SU-DHL-6 (cell line): Measurements from ENCODE around the gene LIPT2.

ENCODE experiments used
- H2AFZ ChIP-seq: fragments of 200-600 bp; sonication (generic); 2 replicates; pipeline ENCODE4 v1.6.1; 2014; ENCODE audit warnings: low read depth, mild to moderate bottlenecking, moderate library complexity, mixed read lengths, antibody characterized with exemption, low read length; ENCODE audit not compliant: severe bottlenecking
- H3F3A ChIP-seq: fragments of 200-600 bp; shearing (Covaris generic); 2 replicates; pipeline ENCODE4 v1.6.0; 2016; ENCODE audit warnings: antibody characterized with exemption, mild to moderate bottlenecking; ENCODE audit not compliant: insufficient read depth
- H3K27ac ChIP-seq: fragments of 200-600 bp; sonication (generic); 2 replicates; pipeline ENCODE4 v1.5.1; 2016; ENCODE audit warnings: low read depth, mild to moderate bottlenecking, low read length, moderate library complexity, mixed read lengths
- H3K27me3 ChIP-seq: fragments of 200-600 bp; sonication (generic), shearing (Covaris generic); 2 replicates; pipeline ENCODE4 v1.6.0; 2014; ENCODE audit warnings: mild to moderate bottlenecking, low read length
- H3K36me3 ChIP-seq: fragments of 200-600 bp; sonication (generic); 2 replicates; pipeline ENCODE4 v1.6.1; 2014; ENCODE audit warnings: mild to moderate bottlenecking, low read length, mixed read lengths
- H3K4me2 ChIP-seq: fragments of 300-600, 200-600 bp; shearing (Covaris generic), sonication (generic); 2 replicates; pipeline ENCODE4 v1.6.0; 2014; ENCODE audit warnings: low read length, low read depth, mild to moderate bottlenecking; ENCODE audit not compliant: poor library complexity, severe bottlenecking
- H3K4me3 ChIP-seq: fragments of 200-600 bp; sonication (generic); 2 replicates; pipeline ENCODE4 v1.5.1; 2014; ENCODE audit warnings: antibody characterized with exemption, low read length, mild to moderate bottlenecking, mixed read lengths; ENCODE audit not compliant: insufficient read depth, poor library complexity, severe bottlenecking
- H3K79me2 ChIP-seq: fragments of 200-600 bp; sonication (generic); 2 replicates; pipeline ENCODE4 v1.6.1; 2014; ENCODE audit warnings: mild to moderate bottlenecking, low read length, moderate library complexity; ENCODE audit not compliant: insufficient read depth
- H3K9ac ChIP-seq: fragments of 200-600 bp; sonication (generic); 2 replicates; pipeline ENCODE4 v1.7.0; 2014; ENCODE audit warnings: mild to moderate bottlenecking, low read length
- H3K9me2 ChIP-seq: fragments of 200-600 bp; sonication (generic); replicated peaks from 2 replicates; pipeline ENCODE4 v1.6.1; 2014; ENCODE audit warnings: low read length; ENCODE audit not compliant: insufficient read depth
- H3K9me3 ChIP-seq: fragments of 200-600 bp; sonication (generic); 2 replicates; pipeline ENCODE4 v1.6.1; 2014; ENCODE audit warnings: low read length, mixed read lengths; ENCODE audit not compliant: insufficient read depth
- H4K20me1 ChIP-seq: fragments of 200-600 bp; sonication (generic); 2 replicates; pipeline ENCODE4 v1.6.1; 2014; ENCODE audit warnings: low read depth, mild to moderate bottlenecking, antibody characterized with exemption, low read length, moderate library complexity, mixed read lengths
- EZH2phosphoT487 ChIP-seq: fragments of 200-600 bp; sonication (generic), shearing (Covaris generic); conservative IDR thresholded peaks from 2 replicates; pipeline ENCODE4 v1.6.1; 2018; ENCODE audit warnings: mild to moderate bottlenecking, antibody characterized with exemption, low read length, moderate library complexity, mixed read lengths
- TF ChIP-seq, protein P1 (sequence below): fragments of 200-600 bp; sonication (generic); IDR thresholded peaks from one replicate; pipeline ENCODE4 v1.5.1; 2017; ENCODE audit warnings: antibody characterized with exemption, mild to moderate bottlenecking, low read length, moderate library complexity; ENCODE audit not compliant: insufficient read depth, poor library complexity, severe bottlenecking

The LIPT2 gene

DNA sequence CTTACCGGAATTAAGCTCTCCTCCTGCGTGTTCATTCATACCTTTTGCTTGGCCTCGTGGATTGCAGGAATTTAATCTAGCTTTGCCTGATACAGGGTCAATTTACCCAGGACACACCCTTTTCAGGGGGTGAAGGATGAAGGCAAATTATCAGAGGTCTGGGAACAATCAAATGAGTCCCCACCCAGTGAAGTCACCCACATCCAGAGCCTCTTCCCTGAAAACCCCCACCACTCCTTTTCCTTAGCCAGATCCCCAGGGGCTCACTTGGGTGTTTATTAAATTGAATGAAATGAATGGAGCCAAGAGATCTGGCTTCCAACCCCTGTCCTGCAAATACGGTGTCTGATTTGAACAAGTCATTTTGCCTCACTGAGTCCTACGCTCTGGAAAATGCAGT lies 31.0 kb upstream of the LIPT2 start:
- H3K27me3 ChIP-seq, result no peaks in the 10 kb centered on the region
- H3F3A ChIP-seq, result no peaks in the 10 kb centered on the region
- H4K20me1 ChIP-seq, result no peaks in the 10 kb centered on the region
- no peak for TF ChIP-seq EZH2phosphoT487
- TF ChIP-seq, protein P1, sequence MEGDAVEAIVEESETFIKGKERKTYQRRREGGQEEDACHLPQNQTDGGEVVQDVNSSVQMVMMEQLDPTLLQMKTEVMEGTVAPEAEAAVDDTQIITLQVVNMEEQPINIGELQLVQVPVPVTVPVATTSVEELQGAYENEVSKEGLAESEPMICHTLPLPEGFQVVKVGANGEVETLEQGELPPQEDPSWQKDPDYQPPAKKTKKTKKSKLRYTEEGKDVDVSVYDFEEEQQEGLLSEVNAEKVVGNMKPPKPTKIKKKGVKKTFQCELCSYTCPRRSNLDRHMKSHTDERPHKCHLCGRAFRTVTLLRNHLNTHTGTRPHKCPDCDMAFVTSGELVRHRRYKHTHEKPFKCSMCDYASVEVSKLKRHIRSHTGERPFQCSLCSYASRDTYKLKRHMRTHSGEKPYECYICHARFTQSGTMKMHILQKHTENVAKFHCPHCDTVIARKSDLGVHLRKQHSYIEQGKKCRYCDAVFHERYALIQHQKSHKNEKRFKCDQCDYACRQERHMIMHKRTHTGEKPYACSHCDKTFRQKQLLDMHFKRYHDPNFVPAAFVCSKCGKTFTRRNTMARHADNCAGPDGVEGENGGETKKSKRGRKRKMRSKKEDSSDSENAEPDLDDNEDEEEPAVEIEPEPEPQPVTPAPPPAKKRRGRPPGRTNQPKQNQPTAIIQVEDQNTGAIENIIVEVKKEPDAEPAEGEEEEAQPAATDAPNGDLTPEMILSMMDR, result no peak
- no peak overlapping the region for H2AFZ ChIP-seq
- H3K4me2 ChIP-seq, result no peak overlapping the region
- H3K9me3 ChIP-seq, result no peaks in the 10 kb centered on the region
- H3K4me3 ChIP-seq, result no peak overlapping the region
- no peaks in the 10 kb centered on the region for H3K9me2 ChIP-seq
- H3K9ac ChIP-seq, result no peak overlapping the region
- no peaks in the 10 kb centered on the region for H3K79me2 ChIP-seq
- no peak overlapping the region for H3K27ac ChIP-seq
- H3K36me3 ChIP-seq, result no peaks in the 10 kb centered on the region

DNA sequence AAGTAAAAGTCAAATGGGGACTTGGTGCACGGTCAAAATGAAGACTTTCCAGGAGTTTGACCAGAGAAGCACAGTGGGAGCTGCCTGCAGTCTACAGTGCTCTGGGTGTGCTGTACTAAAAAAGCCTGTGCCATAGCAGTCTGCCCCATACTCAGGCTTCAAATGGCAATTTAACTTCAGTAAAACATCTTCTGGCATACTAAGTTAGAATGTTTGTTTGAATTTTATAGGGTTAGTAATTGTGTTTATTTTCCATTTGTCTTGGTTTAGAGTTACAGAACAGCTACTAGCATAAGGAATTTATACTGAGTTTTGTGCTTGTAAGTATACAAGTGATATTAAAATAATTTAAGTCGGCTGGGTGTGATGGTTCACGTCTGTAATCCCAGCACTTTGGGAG lies 29.3 kb upstream of the LIPT2 start:
- Histone ChIP-seq H3K27me3 (no peaks in the 10 kb centered on the region), H3K27ac (no peak overlapping the region), H3K79me2 (no peaks in the 10 kb centered on the region), H3F3A (no peaks in the 10 kb centered on the region), H3K9me2 (no peaks in the 10 kb centered on the region), H4K20me1 (no peaks in the 10 kb centered on the region), H2AFZ (no peak overlapping the region), H3K4me2 (no peak overlapping the region), H3K9me3 (no peaks in the 10 kb centered on the region), H3K9ac (no peak overlapping the region), H3K4me3 (no peak overlapping the region), H3K36me3 (no peaks in the 10 kb centered on the region)
- TF ChIP-seq EZH2phosphoT487, result no peak
- TF ChIP-seq, protein P1, result no peak

DNA sequence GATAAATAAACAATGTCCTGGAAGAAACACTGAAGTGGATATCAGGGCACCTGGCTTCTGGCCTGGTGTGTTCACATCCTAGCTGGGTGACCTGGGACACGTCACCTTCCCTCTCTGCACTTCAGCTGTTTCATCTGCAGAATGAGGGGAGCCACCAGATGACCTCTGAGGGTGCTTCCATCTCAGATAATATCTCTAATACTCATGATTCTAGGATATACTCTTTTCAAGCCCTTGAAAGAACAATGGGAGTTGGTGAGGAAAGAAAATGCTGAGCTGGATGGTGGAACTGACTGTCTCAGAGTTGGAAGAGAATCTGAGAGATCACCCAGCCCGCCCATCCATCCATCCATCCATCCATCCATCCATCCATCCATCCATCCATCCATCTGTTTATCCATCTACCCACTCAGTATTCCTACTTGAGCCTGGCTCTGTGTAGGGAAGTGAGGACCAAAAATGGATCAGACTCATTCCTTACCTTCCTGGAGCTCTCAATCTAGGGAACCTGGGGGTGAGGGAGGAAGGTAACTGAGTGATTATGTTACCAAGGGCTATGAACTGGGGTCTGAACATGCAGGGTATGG lies 28.2 kb upstream of the LIPT2 start:
- Histone ChIP-seq H4K20me1 (no peaks in the 10 kb centered on the region), H3K79me2 (no peaks in the 10 kb centered on the region), H3K4me2 (no peak overlapping the region), H3F3A (no peaks in the 10 kb centered on the region), H3K27me3 (no peaks in the 10 kb centered on the region), H3K9me3 (no peaks in the 10 kb centered on the region), H3K27ac (no peak overlapping the region), H3K9me2 (no peaks in the 10 kb centered on the region), H3K9ac (no peak overlapping the region), H2AFZ (no peak overlapping the region), H3K4me3 (no peak overlapping the region), H3K36me3 (no peaks in the 10 kb centered on the region)
- no peak for TF ChIP-seq EZH2phosphoT487
- TF ChIP-seq, protein P1, result no peak
